Endothelial cell of umbilical vein (primary cell): Measurements from ENCODE around the gene CFAP61. TPM values are rescaled to one million over a fixed set of nuclear protein-coding genes. Genes with fewer than 3 reads are reported as not detected.

Source experiments
- BruUV-seq: library from RNA; stranded (reverse); fragments of 400-500 nt; replicated peaks from 2 replicates; lab custom pipeline; 2021; lab: Mats Ljungman, UMichigan
- CTCF ChIA-PET: fragments of 300-600, 350-600 bp; sonication (Branson Sonifier 250); formaldehyde crosslinking; loops from one replicate; lab custom pipeline; 2021; ENCODE audit warnings: antibody characterized with exemption, inconsistent platforms; lab: Charles Lee
- POLR2A ChIA-PET: fragments of 300-600, 350-600 bp; sonication (Branson Sonifier 250); formaldehyde crosslinking; loops from one replicate; lab custom pipeline; 2021; ENCODE audit warnings: antibody characterized with exemption, inconsistent platforms; lab: Charles Lee
- DNase-seq: peaks from one replicate; pipeline ENCODE4 v3.0.0-alpha.2; 2011; ENCODE audit warnings: low read depth, low spot score
- FAIRE-seq: peaks from 2 replicates; lab custom pipeline; 2011; peaks lifted over from hg19 to GRCh38; lab: Jason Lieb, UNC
- H2AFZ ChIP-seq: 2 replicates; pipeline ENCODE4 v1.6.0; 2012; ENCODE audit warnings: low read depth, low read length, control low read depth, inconsistent platforms
- H3K27ac ChIP-seq: 2 replicates; pipeline ENCODE4 v1.5.1; 2011; ENCODE audit warnings: low read depth, mild to moderate bottlenecking, control low read depth, low read length, moderate library complexity; ENCODE audit not compliant: insufficient read depth
- H3K27me3 ChIP-seq, 2 experiments: 2 replicates each; pipeline versions ENCODE4 v1.6.0 to v1.6.1; 2011; ENCODE audit warnings: low read length in 2 of 2, mixed read lengths in 1 of 2; ENCODE audit not compliant: control insufficient read depth in 2 of 2, insufficient read depth in 2 of 2
- H3K36me3 ChIP-seq, 2 experiments: 2 replicates in 1 of 2; 3 replicates in 1 of 2; pipeline ENCODE4 v1.5.1; 2011; ENCODE audit warnings: low read length in 2 of 2, mild to moderate bottlenecking in 1 of 2, moderate library complexity in 1 of 2; ENCODE audit not compliant: control insufficient read depth in 2 of 2, insufficient read depth in 2 of 2; ENCODE audit errors: extremely low read depth in 1 of 2
- H3K4me1 ChIP-seq: 3 replicates; pipeline ENCODE4 v1.5.1; 2011; ENCODE audit warnings: mild to moderate bottlenecking, low read length; ENCODE audit not compliant: control insufficient read depth, insufficient read depth; ENCODE audit errors: extremely low read depth
- H3K4me2 ChIP-seq: 2 replicates; pipeline ENCODE4 v1.6.1; 2011; ENCODE audit warnings: low read length, control low read depth, mixed read lengths; ENCODE audit not compliant: insufficient read depth
- H3K4me3 ChIP-seq, 3 experiments: fragments of 200-600 bp in 1 of 3; sonication (generic), shearing (Covaris generic) in 1 of 3; replicated peaks in 1 of 3; 2 replicates each; pipeline ENCODE4 v1.5.1; 2011 to 2016; ENCODE audit warnings: control low read depth in 3 of 3, low read length in 3 of 3, mild to moderate bottlenecking in 2 of 3, inconsistent platforms in 1 of 3, low read depth in 1 of 3, moderate library complexity in 1 of 3; ENCODE audit not compliant: insufficient read depth in 1 of 3
- H3K79me2 ChIP-seq: 2 replicates; pipeline ENCODE4 v1.6.0; 2012; ENCODE audit warnings: low read length, inconsistent platforms; ENCODE audit not compliant: control insufficient read depth, insufficient read depth
- H3K9ac ChIP-seq: replicated peaks from 2 replicates; pipeline ENCODE3; 2011; ENCODE audit warnings: low read length, control low read depth; ENCODE audit not compliant: insufficient read depth; ENCODE audit errors: extremely low read depth
- H3K9me1 ChIP-seq: replicated peaks from 3 replicates; pipeline ENCODE4 v1.6.0; 2011; ENCODE audit warnings: mild to moderate bottlenecking, low read length; ENCODE audit not compliant: control insufficient read depth, insufficient read depth; ENCODE audit errors: extremely low read depth
- H3K9me3 ChIP-seq: replicated peaks from 2 replicates; pipeline ENCODE4 v1.5.1; 2012; ENCODE audit warnings: low read length, inconsistent platforms; ENCODE audit not compliant: control insufficient read depth, insufficient read depth
- H4K20me1 ChIP-seq: replicated peaks from 2 replicates; pipeline ENCODE3; 2011; ENCODE audit warnings: mild to moderate bottlenecking, low read length; ENCODE audit not compliant: control insufficient read depth, insufficient read depth; ENCODE audit errors: extremely low read depth
- EZH2 ChIP-seq: IDR thresholded peaks from 2 replicates; pipeline ENCODE4 v1.6.1; 2012; ENCODE audit warnings: borderline replicate concordance, low read depth, mild to moderate bottlenecking, moderate library complexity, low read length, inconsistent platforms; ENCODE audit not compliant: severe bottlenecking
- FOS ChIP-seq: IDR thresholded peaks from 2 replicates; pipeline ENCODE4 v1.6.1; 2011; ENCODE audit warnings: mild to moderate bottlenecking, low read length, moderate library complexity, borderline replicate concordance; ENCODE audit not compliant: insufficient read depth
- GATA2 ChIP-seq: IDR thresholded peaks from 2 replicates; pipeline ENCODE4 v1.7.0; 2011; ENCODE audit warnings: low read depth, mild to moderate bottlenecking, moderate library complexity, mixed read lengths, low read length; ENCODE audit not compliant: insufficient read length, insufficient read depth
- JUN ChIP-seq: IDR thresholded peaks from 2 replicates; pipeline ENCODE4 v1.6.1; 2011; ENCODE audit warnings: borderline replicate concordance, low read depth; ENCODE audit not compliant: insufficient read length, insufficient read depth
- MYC ChIP-seq: IDR thresholded peaks from one replicate; pipeline ENCODE4 v1.6.1; 2011; ENCODE audit warnings: mild to moderate bottlenecking, low read depth, low read length
- POLR2A ChIP-seq: IDR thresholded peaks from 2 replicates; pipeline ENCODE4 v1.6.1; 2012; ENCODE audit warnings: low read depth, mild to moderate bottlenecking, control low read depth, low read length
- POLR2AphosphoS5 ChIP-seq: IDR thresholded peaks from 2 replicates; pipeline ENCODE4 v1.6.1; 2012; ENCODE audit warnings: low read depth, mild to moderate bottlenecking, control low read depth, low read length, moderate library complexity; ENCODE audit not compliant: insufficient read depth
- dilution Hi-C: fragments of 300-500 bp; cut with MboI; formaldehyde crosslinking; loops from one replicate; pipeline ENCODE4 v1.15.0; 2019; ENCODE audit warnings: low sequenced_read_pairs; ENCODE audit not compliant: extremely low pct_ligation_motif_present
- intact Hi-C: fragments of 100-400 bp; cut with micrococcal nuclease; formaldehyde crosslinking; loops from one replicate; pipeline ENCODE4 v1.10.0; 2022
- polyA plus RNA-seq, 4 experiments: library from polyadenylated mRNA; depleted of rRNA in 3 of 4; stranded (reverse) in 3 of 4; unstranded in 1 of 4; fragments of >200 nt; gene quantifications; 2 replicates each; pipeline versions ENCODE4 v1.2.1 to v1.2.3, GENCODE V29; 2011 to 2012; ENCODE audit warnings: missing spikeins in 1 of 4
- total RNA-seq: library from RNA; stranded (reverse); gene quantifications from 2 replicates; pipeline ENCODE4 v1.2.3, GENCODE V29; 2021
- TF ChIP-seq, protein P1 (sequence below), 2 donors: IDR thresholded peaks; 1 replicate in 1 of 2; 2 replicates in 1 of 2; pipeline ENCODE4 v1.5.1; 2011; ENCODE audit warnings: low read length in 2 of 2, mild to moderate bottlenecking in 2 of 2, moderate library complexity in 2 of 2, control low read depth in 1 of 2, inconsistent platforms in 1 of 2, low read depth in 1 of 2; ENCODE audit not compliant: insufficient read depth in 1 of 2; ENCODE audit errors: extremely low read depth in 1 of 2
- TF ChIP-seq, protein P2 (sequence below): IDR thresholded peaks from 2 replicates; pipeline ENCODE4 v1.6.1; 2011; ENCODE audit not compliant: insufficient read depth, insufficient read length

Gene CFAP61
- total and polyA plus RNA-seq, 2 donors (not counting 3 experiments of a cell fraction or from before 2014, with no cell fraction given), result not detected

GRCh38 chr20:20267685-20268370, 215.5 kb downstream of the CFAP61 start:
- TF ChIP-seq, protein P1, sequence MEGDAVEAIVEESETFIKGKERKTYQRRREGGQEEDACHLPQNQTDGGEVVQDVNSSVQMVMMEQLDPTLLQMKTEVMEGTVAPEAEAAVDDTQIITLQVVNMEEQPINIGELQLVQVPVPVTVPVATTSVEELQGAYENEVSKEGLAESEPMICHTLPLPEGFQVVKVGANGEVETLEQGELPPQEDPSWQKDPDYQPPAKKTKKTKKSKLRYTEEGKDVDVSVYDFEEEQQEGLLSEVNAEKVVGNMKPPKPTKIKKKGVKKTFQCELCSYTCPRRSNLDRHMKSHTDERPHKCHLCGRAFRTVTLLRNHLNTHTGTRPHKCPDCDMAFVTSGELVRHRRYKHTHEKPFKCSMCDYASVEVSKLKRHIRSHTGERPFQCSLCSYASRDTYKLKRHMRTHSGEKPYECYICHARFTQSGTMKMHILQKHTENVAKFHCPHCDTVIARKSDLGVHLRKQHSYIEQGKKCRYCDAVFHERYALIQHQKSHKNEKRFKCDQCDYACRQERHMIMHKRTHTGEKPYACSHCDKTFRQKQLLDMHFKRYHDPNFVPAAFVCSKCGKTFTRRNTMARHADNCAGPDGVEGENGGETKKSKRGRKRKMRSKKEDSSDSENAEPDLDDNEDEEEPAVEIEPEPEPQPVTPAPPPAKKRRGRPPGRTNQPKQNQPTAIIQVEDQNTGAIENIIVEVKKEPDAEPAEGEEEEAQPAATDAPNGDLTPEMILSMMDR (IDR thresholded peaks at IDR 0.05; ENCODE audit: extremely low read depth in 1 of 2, insufficient read depth in 1 of 2, low read depth in 1 of 2, low read length in 2 of 2), result no peak
- TF ChIP-seq, protein P2, sequence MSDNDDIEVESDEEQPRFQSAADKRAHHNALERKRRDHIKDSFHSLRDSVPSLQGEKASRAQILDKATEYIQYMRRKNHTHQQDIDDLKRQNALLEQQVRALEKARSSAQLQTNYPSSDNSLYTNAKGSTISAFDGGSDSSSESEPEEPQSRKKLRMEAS, result no peak
- TF ChIP-seq FOS (no peak), GATA2 (no peak), POLR2AphosphoS5 (no peak), JUN (no peak), EZH2 (no peak), POLR2A (no peak), MYC (no peak)
- Histone ChIP-seq H3K36me3 (no peaks in the 10 kb centered on the region), H4K20me1 (no peaks in the 10 kb centered on the region), H3K4me2 (no peak overlapping the region), H3K4me1 (no peaks in the 10 kb centered on the region), H3K9me3 (no peaks in the 10 kb centered on the region), H2AFZ (no peak overlapping the region), H3K79me2 (no peaks in the 10 kb centered on the region), H3K4me3 (no peak overlapping the region), H3K9ac (no peak overlapping the region), H3K27ac (no peak overlapping the region), H3K9me1 (no peaks in the 10 kb centered on the region), H3K27me3 (no peaks in the 10 kb centered on the region)
- BruUV-seq, result no TSS peak
- dilution Hi-C loops, result no loop called here
- DNase-seq (no peak), FAIRE-seq (no peak)
- ChIA-PET CTCF (no interaction called here), POLR2A (no interaction called here)
- intact Hi-C loops, result no loop called here
